ENCODE measurements around the gene INPP4B.
A peak's percentile ranks its signal among the peaks of the same experiment; 100 is the strongest.

The INPP4B gene

GRCh38 chr4:142565771-142566170 is 280.3 kb downstream of the INPP4B start:
- no peak for TF ChIP-seq CTCF (IDR thresholded peaks at IDR 0.05; ENCODE audit: insufficient read depth, low read depth, low read length, missing control alignments)
- H3K4me3 ChIP-seq (ENCODE audit: low read length) = no peak overlapping the region
- DNase-seq (ENCODE audit: low read depth) = no peak

- no peak for TF ChIP-seq CTCF (IDR thresholded peaks at IDR 0.05; ENCODE audit: insufficient read depth, low read depth, low read length, missing control alignments)
- H3K4me3 ChIP-seq (ENCODE audit: low read length) = no peak overlapping the region
- peak; percentile 81 for DNase-seq (ENCODE audit: low read depth)
These were observed 282.3 kb downstream of the INPP4B start for GRCh38 chr4:142563682-142564291.

- no peak for DNase-seq (ENCODE audit: low read depth)
- H3K4me3 ChIP-seq (ENCODE audit: low read length) = no peak overlapping the region
- no peak for TF ChIP-seq CTCF (IDR thresholded peaks at IDR 0.05; ENCODE audit: insufficient read depth, low read depth, low read length, missing control alignments)
These were observed 286.1 kb downstream of the INPP4B start for GRCh38 chr4:142559986-142560385.

- no peak for DNase-seq (ENCODE audit: low read depth)
- no peak for TF ChIP-seq CTCF (IDR thresholded peaks at IDR 0.05; ENCODE audit: insufficient read depth, low read depth, low read length, missing control alignments)
- H3K4me3 ChIP-seq (ENCODE audit: low read length) = no peak overlapping the region
These were observed 287.2 kb downstream of the INPP4B start for GRCh38 chr4:142558851-142559250.

- no peak for DNase-seq (ENCODE audit: low read depth)
- no peak for TF ChIP-seq CTCF (IDR thresholded peaks at IDR 0.05; ENCODE audit: insufficient read depth, low read depth, low read length, missing control alignments)
- no peak overlapping the region for H3K4me3 ChIP-seq (ENCODE audit: low read length)
These were observed 288.8 kb downstream of the INPP4B start for GRCh38 chr4:142557239-142557801.

- H3K4me3 ChIP-seq (ENCODE audit: low read length) = no peak overlapping the region
- DNase-seq (ENCODE audit: low read depth) = no peak
- no peak for TF ChIP-seq CTCF (IDR thresholded peaks at IDR 0.05; ENCODE audit: insufficient read depth, low read depth, low read length, missing control alignments)
These were observed 289.4 kb downstream of the INPP4B start for GRCh38 chr4:142556570-142557238.
